HG02884 (cell line): ENCODE data around the gene STEAP1.
A peak's percentile ranks its signal among the peaks of the same experiment; 100 is the strongest.

Experiments used
- ATAC-seq: cut with Tn5 transposase; IDR thresholded peaks from one replicate; pipeline ENCODE4 v1.9.1; 2021; ENCODE audit warnings: mild to moderate bottlenecking, moderate library complexity; ENCODE audit not compliant: unreplicated experiment

Gene STEAP1

GRCh38 chr7:90211391-90212148 lies 57.3 kb downstream of the STEAP1 start, which contains the start of gene STEAP2:
TSS of gene STEAP2 (plus strand) at chr7:90211740. CDS start at chr7:90225083, 13,343 bp downstream.
- peak; percentile 95 for ATAC-seq

GRCh38 chr7:90212149-90212495 lies 57.9 kb downstream of the STEAP1 start:
- ATAC-seq: no peak

GRCh38 chr7:90213521-90213920 lies 59.3 kb downstream of the STEAP1 start:
- no peak for ATAC-seq
